NCI-H345 (cell line): ENCODE results near the gene PRKCA.
"Not testable (repeated sequence)": the region's sequence is repeated elsewhere in the genome, so short reads cannot be mapped to it uniquely, and the experiment has no call there.

ENCODE experiments used
- DNase-seq: peaks from one replicate; lab custom pipeline; 2025; lab: John Stamatoyannopoulos, UW

PRKCA gene

DNA sequence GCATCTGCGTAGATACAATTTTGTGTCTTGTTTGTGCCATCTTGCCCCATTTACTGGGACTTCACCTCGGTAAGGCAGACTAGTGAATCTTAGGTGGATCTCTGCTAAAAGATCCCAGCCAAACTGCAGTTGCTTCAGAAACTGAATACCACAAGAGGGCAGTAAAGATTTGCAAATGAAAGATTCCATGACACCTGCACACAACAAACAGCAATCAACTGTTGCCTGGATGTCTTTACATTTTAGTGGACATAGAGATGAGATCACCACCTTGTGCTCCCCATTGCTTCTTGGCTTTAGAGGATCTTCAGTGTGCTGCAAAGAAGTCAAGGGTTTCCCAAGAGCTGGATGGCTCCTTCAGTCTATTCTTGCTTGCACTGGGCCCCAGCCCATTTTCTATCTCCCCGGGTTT is 413.3 kb downstream of the PRKCA start:
- DNase-seq, result peak; percentile 82

DNA sequence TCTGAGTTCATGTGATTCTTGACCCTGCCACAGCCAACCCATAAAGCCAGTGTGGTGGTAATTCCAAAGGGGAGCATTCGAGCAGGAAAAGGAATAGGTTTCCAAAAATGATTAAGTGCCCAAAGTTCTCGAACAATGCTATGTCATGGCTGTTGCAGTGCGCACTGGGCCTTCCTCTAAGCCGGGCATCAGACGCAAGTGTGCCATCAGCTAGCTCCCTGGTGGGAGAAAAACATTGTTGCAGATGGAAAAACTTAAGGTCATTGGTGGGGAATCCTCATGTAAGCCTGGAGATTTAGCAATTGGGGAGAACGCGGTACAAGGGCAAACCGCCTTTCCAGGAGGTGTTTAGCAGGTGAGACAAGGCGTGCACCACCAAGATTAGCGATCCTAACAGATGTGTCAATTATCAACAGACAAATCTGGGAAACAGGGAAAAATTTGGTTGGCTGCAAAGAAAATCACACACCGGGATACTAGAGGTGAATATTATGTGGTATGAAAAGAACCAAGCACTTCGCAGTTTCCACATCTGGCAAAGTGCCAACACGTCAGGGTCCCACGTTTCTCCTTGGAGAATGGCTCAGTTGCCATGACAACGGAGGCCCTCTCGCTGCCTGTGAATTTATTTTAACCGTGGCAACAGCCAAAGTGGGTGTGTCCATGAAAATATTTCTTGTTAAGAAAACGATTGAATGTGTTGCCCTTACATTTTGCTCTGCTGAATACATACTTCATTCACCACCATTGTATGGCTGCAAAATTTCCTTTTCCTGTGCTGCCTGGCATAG is 414.0 kb downstream of the PRKCA start:
- DNase-seq, result peak; percentile 80

DNA sequence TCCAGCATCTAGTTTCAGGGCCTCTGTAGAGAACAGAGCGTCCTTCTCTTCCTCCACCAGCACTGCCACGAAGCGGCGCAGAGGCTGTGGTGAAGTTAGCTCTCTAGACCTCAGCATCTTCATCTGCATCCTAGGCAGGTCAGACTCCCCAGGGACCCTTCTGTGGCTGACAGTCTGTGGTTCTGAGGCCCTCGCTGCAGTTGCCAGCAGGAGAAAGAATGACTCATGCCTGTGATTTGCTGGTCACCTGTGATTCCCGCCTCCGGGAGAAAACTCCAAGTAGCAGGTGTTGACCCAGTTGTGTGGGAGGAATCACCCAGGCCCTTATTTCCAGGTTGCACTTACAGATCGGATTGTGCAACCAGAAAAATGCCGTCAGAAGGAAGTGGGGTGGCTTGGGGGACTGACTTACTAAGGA is 415.2 kb downstream of the PRKCA start:
- DNase-seq, result peak; percentile 13

DNA sequence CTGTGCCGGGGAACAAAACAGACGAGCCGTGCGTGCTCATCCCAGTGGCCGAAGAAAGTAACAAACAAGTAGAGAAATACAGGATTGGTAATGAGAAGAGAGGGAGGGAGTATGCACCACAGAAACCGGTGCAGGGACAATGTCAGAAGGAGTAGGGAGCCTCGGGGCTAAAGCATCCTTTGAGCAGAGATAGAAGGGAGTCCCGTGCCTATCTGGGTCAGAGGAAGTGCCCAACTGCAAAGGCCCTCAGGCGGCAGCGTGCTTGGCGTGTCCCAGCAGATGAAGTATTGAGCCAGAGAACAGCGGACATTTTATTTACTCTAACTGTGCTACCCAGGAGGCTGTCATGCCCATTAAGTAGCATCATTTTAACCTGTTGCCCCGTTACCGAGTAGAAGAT is 417.6 kb downstream of the PRKCA start:
- no peak for DNase-seq

DNA sequence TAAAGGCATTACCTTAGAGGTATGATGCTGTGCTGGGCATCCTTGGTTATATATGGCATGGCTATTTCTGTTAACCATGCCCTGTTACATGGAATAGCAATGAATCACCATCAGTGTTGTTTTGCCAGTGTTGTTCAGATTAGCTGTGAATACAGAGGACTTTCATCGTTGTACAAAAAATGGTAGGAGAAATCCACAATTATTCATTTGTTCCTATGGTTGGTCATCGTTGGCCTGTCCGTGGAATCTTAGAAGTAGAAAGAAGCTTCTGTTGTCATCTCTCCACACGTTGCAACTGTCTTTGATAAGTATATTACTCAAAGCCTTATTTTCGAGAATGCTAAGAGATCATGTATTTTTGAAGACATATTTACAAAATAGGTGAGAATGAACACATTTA is 418.2 kb downstream of the PRKCA start:
- no peak for DNase-seq

DNA sequence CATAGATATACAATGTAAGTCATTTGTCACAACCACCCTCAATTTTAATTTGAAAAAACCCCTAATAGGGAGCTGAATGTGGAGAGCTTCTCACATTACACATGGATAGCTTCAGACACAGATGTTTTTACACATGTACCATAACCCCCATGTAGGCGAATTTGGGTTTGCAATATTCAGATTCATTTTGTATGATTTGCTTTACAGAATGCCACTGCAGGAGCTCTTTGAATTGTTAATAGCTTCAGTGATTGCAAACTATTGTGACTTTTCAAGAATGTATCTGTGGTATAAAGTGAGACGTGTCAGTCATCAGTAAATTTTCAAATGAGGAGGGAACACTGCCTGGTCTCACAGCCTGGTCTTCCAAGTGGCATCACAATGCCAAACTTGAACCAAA is 419.9 kb downstream of the PRKCA start:
- DNase-seq, result no peak

DNA sequence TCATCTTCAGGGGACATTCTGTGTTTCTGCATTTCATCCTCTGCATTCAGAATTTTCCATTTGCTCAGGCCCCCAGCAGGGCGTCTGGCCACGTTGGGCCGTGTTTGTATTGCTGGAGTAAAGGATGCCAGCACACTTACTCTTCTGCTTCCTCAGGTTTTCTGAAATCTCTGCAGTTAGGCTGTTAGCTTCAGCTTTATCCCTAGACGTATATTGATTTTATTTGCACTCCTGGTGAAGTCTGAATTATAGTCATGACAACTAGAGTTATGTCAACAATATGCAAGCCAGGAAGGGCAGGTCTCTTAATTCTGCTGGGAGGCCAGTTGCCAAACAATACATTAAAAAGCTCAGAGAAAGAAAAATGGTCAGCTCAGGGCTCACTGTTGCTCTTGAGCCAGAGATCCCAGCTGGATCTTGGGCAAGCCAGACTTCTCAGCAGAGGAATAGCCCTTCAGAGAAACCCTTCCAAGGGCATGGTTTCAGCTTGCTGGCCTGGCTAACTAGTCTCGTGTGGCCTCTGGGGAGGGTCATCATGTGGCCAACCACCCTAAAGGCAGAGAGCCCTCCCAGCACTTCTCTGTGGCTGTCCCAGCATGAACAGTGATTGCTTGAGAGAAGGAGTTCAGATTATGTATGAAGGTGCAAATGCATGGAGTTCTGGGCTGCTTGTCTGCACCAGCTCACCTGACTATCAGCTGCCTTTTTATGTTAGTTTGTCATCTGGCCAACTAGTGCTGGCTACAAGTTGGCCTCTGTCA is 422.3 kb downstream of the PRKCA start:
- peak; percentile 58 for DNase-seq

DNA sequence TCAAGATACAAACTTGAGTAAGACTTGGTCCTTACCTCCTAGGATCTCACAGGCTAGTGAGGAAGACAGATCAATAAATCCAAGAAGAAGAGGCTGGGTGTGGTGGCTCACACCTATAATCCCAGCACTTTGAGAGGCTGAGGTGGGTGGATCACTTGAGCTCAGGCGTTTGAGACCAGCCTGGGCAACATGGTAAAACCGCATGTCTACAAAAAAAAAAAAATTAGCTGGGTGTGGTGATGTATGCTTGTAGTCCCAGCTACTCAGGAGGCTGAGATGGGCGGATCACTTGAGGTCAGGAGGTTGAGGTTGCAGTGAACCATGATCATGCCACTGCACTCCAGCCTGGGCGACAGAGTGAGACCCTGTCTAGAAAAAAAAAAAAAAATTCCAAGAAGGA is 423.0 kb downstream of the PRKCA start:
- not testable (repeated sequence) for DNase-seq

DNA sequence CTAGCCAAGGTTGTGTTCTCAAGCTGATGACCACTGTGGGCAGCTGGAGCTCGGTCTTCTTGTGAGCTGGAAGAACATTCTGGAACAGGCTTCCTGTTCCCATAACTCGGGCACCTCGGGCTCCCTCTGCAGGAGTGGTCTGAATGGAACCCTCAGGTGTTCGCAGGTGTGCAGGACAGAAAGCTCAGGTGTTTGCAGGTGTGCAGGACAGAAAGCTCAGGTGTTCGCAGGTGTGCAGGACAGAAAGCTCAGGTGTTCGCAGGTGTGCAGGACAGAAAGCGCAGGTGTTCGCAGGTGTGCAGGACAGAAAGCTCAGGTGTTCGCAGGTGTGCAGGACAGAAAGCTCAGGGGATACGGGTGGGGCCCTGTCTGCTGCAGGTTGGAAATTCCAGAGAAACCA is 423.5 kb downstream of the PRKCA start:
- no peak for DNase-seq

DNA sequence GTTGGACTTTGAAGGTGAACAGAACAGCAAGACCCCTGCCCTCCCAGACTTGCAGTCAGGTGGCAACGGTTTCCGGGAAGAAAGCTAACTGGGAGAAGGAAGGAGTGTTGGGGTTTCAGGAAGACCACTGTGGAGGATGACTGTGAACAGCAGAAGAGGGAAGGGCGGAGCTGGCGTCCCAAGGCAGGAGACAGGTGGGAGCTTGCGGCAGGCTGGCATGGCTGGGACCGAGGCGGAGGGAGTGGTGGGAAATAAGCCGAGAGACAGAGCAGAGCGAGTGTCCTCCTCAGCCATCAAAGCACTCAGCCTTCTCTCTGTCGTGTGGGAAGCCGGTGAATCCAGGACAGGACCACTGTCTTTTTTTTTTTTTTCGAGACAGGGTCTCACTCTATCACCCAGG is 424.0 kb downstream of the PRKCA start:
- DNase-seq, result no peak

DNA sequence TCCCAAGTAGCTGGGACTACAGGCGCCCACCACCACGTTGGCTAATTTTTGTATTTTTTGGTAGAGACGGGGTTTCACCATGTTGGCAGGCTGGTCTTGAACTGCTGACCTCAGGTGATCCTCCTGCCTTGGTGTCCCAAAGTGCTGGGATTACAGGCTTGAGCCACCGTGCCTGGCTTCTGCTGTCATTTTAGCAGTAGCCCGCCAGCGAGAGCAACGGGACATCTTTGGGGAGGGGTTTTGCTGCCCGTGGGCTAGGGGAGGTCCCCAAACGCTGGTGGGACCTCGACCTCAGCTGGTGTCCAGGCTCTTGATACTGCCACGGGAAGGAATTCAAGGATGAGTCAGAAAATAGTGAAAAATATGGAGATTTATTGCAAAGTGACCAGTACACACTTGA is 424.4 kb downstream of the PRKCA start:
- no peak for DNase-seq

DNA sequence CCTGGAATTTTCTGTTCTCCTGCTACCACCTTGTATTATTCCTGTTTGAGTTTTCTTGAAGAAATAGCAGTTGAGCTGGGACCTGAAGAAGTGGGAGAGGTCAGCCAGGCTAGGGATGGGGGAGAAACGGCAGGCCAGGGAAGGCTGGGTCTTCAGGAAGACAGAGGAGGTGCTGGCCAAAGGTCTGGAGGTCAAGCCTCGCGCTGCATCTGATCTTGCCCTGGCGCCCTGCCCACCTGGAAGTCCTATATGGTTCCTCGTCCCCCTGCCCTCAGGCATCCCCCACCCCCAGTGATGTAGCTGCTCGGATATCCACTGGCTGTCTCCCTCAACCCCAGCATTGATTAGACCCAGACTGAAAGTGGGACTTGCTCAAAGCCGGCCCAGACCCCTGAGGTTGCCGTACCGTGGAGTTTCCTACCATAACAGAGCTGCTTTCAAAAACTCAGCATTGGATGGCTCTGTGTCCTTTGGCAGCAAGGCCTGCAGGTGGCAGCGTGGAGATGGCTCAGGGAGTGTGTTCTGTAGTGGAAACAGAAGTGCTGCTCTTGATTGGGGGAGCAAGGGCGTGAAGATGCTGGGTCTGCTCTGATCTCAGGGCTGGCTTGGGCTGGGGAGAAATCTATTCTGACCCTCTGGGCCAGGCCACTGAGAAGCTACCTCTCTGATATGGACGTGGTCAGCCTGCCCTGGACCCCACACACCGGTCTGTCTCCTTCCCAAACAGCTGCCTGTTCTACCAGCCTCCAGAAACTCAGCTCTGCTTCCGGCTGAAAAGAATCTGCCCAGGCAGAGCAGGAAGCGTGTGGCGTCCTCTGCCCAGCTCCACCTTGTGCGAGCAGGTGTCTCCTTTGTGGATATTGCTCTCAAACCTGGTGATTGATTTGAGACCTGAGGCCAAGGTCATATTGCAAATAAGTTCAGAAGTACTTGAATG is 425.5 kb downstream of the PRKCA start:
- peak; percentile 81 for DNase-seq

DNA sequence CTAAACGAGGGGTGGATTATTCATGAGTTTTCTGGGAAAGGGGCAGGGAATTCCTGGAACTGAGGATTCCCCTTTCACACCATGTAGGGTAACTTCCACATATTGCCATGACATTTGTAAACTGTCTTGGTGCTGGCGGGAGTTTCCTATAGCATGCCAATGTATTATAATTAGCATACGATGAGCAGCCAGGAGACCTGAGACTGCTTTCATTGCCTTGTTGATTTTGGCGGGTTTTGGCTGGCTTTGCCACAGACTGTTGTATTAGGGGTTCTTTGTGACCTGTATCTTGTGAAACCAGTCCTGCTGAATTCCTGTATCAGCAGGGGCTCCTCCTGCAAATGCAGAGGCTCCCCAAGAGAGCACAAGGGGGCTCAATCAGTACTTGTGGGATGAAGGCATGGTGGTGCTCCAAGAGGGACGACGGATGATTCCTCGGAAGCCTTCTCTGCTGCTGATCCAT is 428.1 kb downstream of the PRKCA start:
- DNase-seq, result no peak

DNA sequence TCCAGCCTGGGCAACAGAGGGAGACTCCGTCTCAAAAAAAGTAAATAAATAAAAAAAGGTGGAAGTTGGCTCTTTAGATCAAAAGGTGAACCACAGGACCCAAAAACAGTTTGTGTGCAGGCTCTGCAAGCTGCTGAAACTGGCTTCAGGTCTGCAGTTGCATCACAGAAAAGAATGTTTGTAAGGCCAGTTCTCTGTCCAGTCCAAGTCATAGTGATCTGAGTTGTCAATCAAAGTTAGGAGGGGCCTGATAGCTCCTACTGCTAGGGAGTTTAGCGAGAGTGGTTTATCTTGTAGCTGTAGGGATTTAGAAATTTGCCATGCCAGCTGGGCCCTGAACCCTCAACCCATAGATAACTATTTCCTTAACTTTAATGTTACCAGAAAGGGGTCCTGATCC is 431.3 kb downstream of the PRKCA start:
- DNase-seq, result no peak

DNA sequence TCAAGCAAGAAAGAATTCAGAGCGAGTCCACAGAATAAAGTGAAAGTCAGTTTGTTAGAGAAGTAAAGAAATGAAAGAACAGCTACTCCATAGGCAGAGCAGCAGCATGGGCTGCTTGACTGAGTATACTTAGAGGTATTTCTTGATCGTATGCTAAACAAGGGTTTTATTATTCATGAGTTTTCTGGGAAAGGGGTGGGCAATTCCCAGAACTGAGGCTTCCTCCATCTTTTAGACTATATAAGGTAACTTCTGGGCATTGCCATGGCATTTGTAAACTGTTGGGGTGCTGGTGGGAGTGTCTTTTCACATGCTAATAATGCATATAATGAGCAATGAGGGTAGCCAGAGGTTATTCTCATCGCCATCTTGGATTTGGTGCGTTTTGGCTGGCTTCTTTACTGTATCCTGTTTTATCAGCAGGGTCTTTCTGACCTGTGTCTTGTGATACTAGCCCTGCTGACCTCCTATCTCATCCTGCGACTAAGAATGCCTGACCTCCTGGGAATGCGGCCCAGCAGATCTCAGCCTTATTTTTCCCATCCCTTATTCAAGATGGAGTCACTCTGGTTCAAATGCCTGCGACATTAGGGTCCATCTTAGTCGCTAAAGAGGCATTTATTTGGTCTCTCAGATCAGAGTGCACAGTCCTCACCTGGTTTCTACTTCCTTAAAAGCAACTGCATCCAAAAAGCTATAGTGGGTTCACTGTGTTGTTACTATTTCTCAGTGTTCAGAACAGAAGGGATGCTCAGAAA is 432.0 kb downstream of the PRKCA start:
- DNase-seq, result no peak

DNA sequence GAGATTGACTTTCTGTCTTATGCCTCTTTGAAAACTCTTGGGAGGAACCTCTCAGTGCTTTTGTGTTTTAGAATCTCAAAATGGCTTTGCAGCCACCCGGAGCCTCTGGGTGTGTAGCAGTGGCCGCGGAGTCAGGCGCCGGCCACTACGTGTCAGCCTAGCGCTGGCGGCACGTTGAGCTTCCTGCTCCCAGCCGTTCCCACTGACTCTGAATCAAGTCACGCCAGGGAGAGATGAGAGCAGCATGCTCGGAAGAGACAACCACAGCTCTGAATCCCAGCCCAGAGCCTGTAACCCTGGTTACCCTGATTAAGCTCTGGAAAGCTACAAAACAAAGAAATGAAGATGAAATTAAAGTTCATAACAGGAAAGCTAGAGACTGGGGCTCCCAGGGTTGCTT is 435.1 kb downstream of the PRKCA start:
- DNase-seq, result no peak

DNA sequence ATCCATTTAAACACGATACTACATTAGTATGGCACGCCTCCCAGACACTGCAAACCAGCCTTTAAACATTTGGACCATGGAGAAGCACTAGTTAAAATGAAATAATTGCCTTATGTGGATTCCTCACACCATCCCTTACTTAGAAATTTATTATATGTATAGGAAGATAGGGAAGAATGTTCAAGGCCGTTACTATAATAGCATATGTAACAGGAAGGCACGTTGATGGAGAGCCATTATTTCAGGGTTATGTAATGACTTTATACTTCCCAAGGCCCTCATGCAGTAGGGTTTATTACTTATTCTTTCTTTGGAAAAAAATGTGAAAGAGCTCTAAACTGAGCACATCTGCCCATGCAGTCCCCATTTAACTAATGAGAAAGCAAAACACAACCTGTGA is 435.9 kb downstream of the PRKCA start:
- DNase-seq, result no peak

DNA sequence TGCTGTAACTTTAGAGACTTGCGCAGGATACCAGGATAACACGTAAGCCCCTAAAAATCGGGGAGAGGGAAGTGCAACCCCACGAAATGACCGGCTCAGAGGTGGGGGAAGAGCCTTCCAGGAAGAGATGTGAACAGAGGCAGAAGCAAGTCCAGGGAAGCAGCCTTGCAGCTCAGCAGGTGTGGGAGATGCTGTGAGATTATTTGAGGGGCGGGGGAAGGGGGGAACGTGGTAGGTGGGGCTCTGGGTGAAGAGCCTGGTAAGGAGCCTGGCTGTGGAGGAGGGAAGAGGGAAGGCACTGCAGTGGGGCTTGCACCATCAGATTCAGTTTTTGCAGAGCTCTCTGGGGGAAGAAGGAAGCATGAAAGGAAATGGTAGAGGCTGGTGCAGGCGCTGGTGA is 437.1 kb downstream of the PRKCA start:
- no peak for DNase-seq

DNA sequence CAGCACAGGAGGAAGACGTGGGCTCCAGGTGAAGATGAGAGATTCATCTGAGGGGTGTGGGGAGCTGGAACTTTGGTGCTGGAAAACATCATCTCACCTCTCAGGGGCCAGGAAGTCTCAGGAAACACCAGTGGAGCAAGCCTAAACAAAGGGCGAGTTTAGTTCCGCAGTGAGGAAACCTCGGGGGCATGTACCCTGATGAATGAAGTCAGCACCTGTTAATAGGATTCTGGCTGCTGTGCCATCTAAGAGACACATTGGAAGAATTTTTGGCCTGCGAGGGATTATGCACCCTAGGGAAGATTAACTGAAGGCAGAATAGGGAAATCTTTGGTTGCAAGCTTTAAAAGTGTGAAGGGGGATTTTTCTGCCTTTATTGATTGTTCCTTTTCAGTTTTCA is 437.8 kb downstream of the PRKCA start:
- DNase-seq, result no peak

DNA sequence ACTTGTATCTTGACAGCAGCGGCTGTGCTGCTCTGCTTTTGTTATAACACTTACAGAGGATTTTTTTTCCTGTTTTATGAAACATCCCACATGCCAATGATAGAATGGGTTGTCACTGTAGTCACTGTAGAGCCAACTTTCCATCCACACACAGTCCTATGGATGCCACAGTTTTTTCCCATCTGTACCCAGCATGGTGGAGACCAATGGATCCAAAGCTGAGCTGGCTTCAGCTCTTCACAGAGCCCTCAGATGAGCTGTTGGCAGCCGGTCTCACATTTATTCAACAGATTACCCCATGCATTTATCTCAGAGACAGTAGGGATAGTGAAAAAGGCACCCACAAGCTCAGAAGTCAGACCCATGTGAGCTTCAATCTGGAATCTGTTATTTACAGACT is 441.1 kb downstream of the PRKCA start:
- DNase-seq, result no peak

DNA sequence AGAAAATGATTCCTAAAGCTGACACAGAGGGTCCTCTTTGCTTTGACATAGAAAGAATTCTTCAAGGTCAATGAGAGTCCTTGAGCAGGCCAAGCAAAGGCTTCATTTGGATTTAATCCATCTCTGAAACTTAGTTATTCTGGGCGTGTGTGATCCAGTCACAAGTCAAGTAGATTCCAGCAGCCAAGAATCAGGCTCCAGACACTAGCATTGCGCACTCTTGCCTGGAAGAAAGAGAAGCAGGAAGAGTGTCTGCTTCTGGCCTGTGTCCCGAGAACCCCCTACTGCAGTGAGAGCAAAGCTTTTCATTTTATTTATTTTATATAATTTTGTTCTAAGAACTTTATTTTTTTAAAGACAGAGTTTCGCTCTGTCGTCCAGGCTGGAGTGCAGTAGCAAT is 444.3 kb downstream of the PRKCA start:
- no peak for DNase-seq
